ENCODE results near the gene CHID1.

CHID1 gene

DNA sequence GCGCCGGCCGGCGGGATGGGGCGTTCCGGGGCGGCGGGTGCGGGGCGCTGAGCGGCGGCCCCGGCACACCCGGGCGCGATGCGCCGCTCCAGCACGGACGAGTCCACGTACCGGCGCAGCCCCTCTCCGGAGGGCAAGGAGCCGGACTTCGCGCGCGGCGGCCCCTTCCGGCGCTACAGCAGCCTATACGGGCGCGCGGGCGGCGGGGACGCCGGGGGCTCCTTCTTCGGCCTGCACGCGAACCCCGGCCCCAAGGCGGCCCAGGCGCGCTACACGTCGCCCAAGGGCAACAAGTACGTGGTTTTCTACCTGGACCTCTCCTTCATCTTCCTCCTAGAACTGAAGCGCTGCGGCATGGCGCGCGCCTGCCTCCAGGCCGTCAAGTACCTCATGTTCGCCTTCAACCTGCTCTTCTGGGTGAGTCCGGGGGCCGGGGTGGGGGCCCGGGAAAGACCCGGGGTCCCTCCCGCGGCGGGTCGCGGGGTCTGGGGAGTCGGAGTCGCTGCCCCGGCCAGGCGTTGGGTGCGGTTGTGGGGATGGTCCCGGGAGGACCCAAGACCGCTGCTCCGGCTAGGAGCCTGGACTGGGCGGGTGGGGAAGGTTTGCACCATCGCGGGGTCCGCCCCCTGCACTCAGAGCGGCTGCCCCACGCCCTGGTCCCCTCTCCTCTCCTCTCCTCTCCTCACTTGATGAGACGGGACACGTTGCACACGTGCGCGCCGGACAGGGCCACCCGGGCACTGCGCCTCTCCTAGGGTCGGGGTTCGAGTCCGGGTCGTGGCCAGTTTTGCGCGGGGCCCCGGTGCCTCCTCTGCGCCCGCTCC, 60.4 kb downstream of the CHID1 start:
- no peak overlapping the region for H3K4me3 ChIP-seq (ENCODE audit: low read depth, low read length)
- TF ChIP-seq, protein P1, sequence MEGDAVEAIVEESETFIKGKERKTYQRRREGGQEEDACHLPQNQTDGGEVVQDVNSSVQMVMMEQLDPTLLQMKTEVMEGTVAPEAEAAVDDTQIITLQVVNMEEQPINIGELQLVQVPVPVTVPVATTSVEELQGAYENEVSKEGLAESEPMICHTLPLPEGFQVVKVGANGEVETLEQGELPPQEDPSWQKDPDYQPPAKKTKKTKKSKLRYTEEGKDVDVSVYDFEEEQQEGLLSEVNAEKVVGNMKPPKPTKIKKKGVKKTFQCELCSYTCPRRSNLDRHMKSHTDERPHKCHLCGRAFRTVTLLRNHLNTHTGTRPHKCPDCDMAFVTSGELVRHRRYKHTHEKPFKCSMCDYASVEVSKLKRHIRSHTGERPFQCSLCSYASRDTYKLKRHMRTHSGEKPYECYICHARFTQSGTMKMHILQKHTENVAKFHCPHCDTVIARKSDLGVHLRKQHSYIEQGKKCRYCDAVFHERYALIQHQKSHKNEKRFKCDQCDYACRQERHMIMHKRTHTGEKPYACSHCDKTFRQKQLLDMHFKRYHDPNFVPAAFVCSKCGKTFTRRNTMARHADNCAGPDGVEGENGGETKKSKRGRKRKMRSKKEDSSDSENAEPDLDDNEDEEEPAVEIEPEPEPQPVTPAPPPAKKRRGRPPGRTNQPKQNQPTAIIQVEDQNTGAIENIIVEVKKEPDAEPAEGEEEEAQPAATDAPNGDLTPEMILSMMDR (IDR thresholded peaks at IDR 0.05; ENCODE audit: borderline replicate concordance, insufficient read depth, low read depth, low read length): no peak

DNA sequence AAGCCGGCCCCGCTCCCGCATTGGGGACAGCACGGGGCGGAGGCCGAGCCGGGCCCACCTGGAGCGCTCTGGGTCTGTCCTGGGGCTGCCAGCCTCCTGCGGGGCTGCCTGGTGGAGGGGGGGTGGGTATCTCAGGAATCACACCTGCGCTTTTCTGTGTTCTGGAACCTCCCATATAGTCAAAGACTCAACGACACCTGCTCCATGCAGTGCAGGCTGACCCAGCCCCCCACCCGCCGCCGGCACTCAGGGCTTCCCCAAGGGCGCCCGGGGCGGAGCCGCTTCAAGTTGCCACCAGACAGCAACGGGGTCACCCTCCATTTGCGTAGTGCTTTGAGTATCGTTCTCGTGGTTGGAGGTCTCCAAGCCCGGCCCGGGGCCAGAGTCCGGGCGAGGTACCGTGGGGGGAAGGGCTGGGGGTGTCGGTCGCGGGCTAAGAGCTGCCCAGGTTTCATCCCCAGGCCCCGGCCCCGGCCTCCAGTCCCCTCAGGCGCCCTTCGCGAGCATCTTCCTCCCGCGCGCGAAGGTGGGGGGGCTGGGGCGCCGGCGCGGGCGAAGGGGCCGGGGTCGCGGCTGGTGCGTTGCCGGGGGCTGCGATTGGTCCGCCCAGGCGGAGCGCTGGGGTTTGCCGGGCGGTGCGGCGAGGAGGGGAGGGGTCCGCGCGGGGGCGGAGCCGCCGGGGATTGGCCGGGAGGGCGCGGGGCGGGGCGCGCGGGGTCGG, 61.3 kb downstream of the CHID1 start:
- TF ChIP-seq, protein P1 (IDR thresholded peaks at IDR 0.05; ENCODE audit: borderline replicate concordance, insufficient read depth, low read depth, low read length): no peak
- peak overlapping the region; percentile 36 for H3K4me3 ChIP-seq (ENCODE audit: low read depth, low read length)

DNA sequence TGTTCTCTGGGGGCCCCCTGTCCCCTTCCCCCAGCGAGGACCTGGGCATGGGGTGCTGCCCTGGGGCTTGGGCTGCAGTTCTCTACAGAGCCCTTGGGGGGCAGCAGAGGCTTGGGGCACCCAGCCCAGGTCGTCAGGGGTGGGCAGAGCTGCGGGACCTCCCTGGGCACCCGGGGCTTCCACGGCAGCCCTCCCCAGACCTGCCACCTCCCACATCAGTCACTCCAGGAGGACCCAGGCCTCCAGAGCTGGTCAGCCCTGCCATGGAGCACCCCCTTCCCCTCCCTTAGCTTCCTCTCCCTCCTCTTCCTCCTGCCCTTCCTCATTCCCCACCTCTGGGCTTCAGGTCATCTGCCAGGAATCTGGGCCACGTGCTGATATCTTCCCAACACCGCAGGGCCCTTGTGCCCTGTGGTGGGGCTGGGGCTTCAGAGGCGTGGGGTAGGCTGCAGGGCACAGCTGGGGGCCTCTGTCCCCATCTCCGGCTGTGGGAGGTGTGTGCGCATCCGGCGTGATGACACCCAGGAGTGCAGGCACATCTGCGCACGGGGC, 62.2 kb downstream of the CHID1 start:
- H3K4me3 ChIP-seq (ENCODE audit: low read depth, low read length): no peak overlapping the region
- TF ChIP-seq, protein P1 (IDR thresholded peaks at IDR 0.05; ENCODE audit: borderline replicate concordance, insufficient read depth, low read depth, low read length): peak; percentile 98

DNA sequence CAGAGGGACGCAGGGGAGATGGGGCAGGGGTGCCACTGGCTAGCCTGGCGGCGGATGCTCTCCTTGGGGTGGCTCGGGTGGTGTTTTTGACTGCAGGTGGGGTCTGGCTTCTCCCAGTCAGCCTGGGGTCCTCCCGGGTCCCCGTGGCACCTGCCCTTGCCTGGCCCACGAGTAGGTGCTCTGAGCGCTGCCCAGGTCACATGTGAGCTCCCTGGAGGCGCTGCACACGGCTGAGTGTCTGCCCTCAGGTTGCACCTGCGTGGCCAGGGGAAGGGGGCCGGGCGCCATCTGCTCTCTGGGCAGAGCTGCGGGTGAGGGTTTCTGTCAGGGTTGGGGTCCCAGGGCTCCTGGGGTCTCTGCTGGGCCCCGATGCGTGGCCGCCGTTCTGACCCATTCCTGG, 62.7 kb downstream of the CHID1 start:
- no peak overlapping the region for H3K4me3 ChIP-seq (ENCODE audit: low read depth, low read length)

DNA sequence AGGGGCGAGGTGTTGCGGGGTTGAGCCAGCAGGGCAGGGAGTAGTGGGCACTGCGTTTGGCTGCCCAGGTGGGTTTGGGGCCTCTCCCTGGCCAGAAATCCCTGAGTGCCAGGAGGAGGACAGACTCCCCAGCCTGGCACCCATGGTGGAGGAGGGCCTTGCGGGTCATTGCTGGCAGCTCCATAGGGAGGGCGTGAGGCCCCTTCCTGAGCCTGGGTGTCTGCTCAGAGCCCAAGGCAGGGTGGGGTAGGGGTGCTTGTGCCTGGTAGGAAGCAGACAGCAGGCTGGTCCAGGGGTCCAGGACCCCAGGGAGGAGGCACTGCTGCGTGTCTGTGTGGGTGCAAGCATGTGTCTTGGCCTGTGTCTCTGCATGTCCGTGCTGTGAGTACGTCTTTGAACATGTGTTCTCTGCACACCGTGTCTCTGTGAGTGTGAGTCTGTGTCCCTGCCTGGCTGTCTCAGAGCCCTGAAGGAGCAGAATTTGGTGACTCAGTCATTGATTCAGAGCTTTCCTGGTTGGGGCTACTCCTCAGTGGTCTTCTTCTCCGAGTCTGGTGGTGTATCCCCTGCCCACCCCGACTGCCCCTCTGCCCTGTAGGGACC, 64.0 kb downstream of the CHID1 start:
- TF ChIP-seq, protein P1 (IDR thresholded peaks at IDR 0.05; ENCODE audit: borderline replicate concordance, insufficient read depth, low read depth, low read length): no peak

More for the DNA sequence above, 62.7 kb downstream of the CHID1 start:
- TF ChIP-seq, protein P1 (IDR thresholded peaks at IDR 0.05; ENCODE audit: borderline replicate concordance, insufficient read depth, low read depth, low read length): no peak

DNA sequence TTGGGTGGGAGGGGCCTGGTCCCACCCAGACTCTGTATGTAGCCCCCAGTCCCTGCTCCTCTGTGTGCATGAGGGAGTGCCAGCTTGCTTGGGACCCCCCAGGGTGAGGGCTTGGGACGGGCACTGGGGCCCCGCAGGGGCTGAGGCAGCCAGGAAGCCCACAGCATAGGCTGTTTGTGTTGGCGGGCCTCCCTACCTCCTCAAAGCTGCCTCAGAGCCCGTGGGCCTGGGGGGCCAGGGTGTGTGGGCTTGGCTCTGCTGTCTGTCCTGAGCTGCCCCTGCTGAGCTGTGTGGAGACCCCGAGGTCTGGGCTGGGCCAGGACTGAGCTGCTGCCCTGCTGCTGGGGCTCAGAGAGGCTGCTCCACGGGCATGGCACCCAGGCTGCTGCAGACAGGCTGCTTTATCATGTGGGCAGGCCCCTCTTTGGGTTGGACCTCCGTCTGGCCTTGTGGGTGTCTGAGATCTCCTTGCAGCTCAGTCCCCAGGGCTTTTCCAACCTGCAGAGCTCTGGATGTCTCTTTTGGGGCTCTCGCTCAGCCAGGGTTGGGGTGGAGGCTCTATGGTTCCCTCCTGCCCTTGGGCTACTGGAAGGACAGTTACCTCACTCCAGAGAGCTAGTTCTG, 64.6 kb downstream of the CHID1 start:
- no peak overlapping the region for H3K4me3 ChIP-seq (ENCODE audit: low read depth, low read length)
- TF ChIP-seq, protein P1 (IDR thresholded peaks at IDR 0.05; ENCODE audit: borderline replicate concordance, insufficient read depth, low read depth, low read length): no peak

More for the DNA sequence above, 64.0 kb downstream of the CHID1 start:
- H3K4me3 ChIP-seq (ENCODE audit: low read depth, low read length): no peak overlapping the region
